HCEC 1CT (cell line): ENCODE measurements around the gene OVAAL.
"Not testable (repeated sequence)": the region's sequence is repeated elsewhere in the genome, so short reads cannot be mapped to it uniquely, and the experiment has no call there.

ENCODE experiments used
- DNase-seq: peaks from one replicate; pipeline ENCODE4 v3.0.0-alpha.2; 2017

OVAAL gene

DNA sequence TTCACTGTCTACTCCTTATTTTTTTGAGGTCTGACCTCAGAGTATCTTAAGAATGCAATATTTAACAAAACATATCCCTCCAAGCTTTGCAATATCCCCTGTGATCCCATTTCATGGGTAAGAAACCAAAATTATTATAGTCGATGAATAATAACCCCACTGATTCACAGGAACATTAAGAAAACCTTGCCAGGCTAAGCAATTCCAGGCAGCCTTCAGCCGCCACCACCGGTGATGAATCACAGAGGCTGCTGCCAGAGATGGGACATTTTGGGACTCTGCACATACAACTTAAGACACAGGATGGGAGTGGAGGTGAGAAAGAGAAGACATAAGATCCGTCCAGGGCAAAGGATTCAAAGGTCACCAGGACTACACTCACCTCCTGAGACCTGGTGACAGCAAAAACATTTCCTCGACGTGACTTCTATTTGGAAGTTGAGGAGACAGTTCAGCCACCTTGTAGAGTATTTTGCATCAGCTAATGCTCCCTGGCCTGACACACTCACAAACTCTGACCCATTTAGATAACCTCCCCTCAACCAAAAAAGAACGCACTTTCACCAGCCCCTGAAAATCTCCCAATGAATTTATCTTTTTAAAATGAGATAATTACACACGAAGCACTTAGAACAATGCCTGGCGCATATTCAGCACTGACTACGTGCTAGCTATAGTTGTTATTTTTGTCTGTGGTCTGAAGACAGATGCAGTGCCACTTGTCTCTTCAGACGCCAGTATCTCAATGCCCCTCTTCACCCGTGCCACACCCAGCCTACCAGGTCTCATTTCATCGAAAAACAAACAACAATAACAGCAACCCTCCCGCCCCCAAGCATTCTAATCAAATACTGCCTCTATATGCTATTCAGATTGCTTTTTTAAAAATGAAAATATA, 17.8 kb upstream of the OVAAL start:
- no peak for DNase-seq

DNA sequence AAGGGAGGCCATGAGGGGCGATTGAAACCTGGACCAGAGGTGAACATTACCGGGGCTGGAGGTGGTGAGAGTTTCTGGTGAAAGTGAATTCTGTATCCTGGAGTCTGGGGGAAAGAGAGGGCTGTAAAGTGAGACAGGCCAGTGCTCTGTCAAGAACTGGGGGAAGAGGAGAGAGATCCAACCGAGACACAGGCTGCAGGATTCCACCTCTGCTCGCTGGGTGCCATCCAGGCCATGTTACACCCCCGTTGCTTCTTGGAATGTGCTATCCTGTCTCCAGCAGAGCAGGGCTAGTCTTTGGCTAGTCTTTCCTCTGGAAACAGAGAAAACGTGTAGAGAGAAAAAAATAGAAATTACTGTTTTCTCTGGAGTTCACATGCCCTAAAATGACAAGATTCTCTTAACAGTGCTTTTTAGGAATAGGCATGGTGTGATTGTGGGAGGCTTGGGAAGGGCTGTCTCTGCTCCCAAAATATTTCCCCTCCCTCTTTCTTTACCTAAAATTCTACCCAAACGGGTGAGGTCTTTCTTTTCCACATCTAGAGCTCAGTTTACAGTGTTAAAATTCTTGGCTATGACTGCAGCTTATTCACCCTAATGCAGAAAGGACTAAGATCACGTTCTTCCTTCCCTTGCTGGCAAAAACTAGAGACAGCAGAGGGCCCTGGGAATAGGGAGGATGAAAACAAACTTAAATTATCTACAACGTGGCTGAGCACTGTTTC, 16.5 kb upstream of the OVAAL start:
- no peak for DNase-seq

DNA sequence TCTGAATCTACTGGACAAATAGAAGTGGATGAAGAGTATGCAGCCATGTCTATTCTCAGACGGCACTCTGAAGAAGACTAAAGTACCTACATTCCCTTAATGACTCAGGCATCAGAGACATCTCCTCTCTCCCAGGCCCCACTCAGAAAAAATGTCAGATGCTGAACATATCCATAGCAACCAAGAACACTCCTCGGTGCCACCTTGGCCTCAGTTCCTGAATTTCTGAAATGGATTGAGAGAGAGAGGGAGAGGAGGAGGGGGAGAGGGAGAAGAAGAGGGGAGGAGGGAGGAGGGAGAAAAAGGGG, 16.0 kb upstream of the OVAAL start:
- peak; percentile 17 for DNase-seq

DNA sequence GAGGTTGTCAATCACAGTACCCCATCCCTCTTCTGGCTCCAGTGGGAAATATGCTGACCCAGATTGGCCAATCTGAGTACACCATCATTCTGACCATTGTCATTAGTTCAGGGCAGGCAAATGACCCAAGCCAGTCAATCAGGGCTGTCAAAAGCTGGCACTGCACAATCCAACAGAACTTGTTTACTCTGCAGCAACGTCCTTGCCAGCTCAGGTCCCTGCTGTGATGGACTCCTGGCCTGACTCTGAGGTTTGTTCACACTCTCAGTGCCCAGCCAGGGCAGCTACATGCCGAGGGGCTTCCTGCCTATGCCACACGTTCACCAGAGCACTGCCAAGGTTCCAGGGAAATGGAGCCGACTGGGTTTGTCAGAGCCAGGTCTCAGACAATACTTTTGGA, 14.7 kb upstream of the OVAAL start:
- no peak for DNase-seq

GRCh38 chr1:180545991-180546390, 12.8 kb upstream of the OVAAL start:
- DNase-seq: no peak

DNA sequence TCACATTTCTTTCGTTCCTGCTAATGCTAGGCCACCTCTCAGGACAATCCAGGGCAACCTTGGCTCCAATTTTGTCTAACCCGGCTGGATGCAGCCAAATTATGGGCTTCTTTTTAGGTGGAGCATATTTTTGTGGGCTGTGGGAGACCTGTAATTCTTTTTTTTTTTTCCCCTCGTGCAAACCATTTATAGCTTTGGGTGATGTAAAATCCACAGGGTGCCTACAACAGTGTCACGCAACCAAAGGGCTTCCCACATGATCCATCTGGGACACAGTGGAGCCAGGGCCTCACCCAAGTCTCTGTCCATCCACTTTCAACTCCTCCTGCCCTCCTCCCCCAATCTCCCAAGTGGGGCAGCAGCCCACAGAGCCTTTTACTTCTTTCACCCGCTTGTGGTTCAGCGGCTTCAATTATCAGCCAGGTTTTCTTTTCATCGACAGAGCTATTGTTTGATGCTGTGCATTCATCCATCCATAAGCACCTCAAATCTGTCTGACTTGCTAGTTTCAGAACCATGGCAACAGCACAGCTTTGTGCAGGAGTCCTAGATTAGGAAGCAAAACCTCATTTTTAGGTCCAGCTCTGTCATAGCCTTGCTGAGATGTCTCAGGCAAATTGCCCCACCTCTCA, 10.0 kb upstream of the OVAAL start:
- DNase-seq: no peak

DNA sequence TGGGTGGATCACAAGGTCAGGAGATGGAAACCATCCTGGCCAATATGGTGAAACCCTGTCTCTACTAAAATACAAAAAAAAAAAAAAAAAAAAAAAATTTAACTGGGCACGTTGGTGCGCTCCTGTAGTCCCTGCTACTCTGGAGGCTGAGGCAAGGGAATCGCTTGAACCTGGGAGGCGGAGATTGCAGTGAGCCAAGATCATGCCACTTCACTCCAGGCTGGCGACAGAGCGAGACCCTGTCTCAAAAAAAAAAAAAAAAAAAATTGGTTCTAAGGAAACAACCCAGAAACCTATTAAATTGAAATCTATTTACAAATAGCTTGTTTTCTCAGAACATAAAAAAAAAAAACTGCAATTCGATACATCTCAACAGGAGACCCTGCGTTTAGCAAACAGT, 9.0 kb upstream of the OVAAL start:
- DNase-seq: not testable (repeated sequence)

- DNase-seq: no peak
Measured at GRCh38 chr1:180550241-180550640, 8.5 kb upstream of the OVAAL start.

DNA sequence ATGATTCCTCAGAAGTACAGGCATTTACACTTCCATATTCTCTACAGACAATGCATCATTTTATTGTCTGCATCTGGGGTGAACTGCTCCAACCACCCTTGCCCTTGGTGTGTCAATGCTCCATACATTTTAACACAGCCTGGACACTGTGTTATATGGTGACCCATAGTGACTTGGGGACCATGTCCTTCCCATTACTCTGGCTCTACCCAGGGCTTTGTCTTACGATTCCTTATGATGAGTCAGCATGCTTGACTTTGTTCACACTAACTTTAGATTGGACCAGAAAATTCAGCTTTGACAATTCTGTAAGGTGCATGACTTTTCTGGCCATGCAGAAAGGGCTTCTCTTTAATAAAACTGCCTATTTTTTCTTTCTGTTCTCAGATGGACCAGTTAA, 6.8 kb upstream of the OVAAL start:
- DNase-seq: no peak

DNA sequence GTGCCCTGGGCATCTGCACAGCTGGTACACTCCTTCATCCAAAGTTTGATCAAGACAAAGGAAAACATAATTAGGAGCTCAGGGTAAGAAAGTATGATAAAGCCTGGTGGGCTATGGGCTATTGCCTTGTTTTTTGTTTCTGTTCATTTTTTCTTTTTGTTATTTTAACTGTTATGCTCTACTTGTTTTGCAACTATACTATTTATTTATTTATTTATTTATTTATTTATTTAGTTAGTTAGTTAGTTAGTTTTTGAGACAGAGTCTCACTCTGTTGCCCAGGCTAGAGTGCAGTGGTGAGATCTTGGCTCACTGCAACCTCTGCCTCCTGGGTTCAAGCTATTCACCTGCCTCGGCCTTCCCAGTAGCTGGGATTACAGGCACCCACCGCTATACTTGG, 5.7 kb upstream of the OVAAL start:
- not testable (repeated sequence) for DNase-seq

DNA sequence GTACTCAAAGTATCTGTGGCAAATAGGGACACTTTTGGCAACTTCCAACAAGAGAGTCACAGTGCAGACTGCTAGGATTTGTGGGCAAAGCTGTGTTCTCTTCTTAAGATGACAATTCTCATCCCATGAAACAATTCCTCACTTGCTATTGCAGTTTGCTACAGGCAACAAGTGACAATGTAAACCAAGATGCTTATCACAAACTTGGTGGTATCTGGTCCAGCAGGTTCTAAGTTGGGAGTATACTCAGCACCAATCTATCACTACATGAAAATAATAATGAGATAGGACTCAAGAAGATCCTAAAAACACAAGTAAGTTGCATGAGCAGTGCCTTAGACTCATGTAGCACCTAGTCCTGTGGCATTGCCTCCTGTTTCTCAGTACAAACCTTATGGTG, 3.4 kb upstream of the OVAAL start:
- DNase-seq: no peak

GRCh38 chr1:180560200-180560867, 1.6 kb downstream of the OVAAL start:
- no peak for DNase-seq

DNA sequence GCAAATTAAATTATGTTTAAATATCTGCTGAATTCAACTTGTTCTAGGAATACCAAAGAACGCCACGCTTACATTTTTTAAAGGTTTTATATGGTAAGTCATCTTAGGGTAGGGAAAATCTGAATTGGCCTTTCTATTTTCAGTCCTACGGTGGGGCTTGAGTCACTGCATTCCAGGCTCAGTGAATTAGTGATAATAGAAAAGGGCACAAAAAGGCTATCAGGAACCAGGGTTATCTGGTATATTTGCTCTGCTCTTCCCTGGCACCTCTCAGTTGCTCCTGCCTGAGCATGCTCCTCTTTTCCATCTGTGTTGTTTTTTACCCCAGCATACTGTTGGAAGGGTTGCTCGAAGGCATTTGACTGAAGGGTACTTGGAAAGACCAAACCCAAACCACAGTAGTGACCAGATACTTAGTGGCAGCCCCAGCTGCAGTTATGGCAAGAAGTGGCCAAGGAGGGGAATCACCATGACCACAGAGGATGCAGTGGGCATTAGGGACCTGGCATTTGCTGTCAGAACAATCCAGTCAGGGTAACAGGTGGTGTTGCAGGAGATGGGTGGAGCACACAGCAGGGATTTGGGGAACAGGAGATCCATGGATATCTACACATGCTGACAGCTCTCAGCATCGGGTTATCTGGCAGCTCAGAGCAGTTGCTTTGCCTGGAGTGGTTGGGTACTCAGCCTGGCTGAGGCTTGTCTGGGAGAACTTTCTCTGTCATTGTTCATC, 2.3 kb downstream of the OVAAL start:
- DNase-seq: peak; percentile 30

GRCh38 chr1:180562640-180563025, 3.9 kb downstream of the OVAAL start:
- DNase-seq: no peak

DNA sequence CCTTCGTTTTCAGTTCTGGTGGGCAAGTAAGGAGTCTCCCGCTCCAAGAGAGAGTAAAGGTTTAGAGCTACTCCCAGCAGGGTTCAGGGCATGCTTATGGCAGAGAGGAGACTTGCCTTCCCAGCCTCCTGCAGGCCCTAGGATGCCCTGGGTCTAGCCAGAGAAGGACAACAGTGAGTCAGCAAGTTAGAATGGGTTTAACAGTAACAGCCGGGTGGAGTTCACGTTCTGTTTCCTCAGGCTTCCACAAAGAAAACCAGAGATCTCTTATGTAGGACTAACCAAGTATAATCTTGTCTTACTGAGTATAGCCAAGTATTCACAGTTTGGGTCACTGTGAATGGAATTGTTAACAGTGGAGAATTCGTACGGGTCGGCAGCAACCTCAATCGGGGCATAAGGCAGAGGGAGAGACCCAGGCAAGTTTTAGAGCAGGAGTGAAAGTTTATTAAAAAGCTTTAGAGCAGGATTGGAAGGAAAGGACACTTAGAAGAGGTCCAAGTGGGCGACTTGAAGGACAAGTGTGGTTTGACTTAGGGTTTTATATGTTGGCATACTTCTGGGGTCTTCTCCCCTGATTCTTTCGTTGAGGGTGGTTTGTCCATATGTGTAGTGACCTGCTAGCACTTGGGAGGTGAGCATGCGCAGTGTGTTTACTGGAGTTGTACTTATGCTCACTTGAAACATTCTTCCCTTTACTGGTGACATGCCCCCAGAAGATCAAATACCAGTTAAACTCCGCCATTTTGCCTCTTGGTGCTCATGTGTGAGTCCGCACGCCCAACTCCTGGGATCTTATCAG, 4.5 kb downstream of the OVAAL start:
- peak; percentile 9 for DNase-seq

DNA sequence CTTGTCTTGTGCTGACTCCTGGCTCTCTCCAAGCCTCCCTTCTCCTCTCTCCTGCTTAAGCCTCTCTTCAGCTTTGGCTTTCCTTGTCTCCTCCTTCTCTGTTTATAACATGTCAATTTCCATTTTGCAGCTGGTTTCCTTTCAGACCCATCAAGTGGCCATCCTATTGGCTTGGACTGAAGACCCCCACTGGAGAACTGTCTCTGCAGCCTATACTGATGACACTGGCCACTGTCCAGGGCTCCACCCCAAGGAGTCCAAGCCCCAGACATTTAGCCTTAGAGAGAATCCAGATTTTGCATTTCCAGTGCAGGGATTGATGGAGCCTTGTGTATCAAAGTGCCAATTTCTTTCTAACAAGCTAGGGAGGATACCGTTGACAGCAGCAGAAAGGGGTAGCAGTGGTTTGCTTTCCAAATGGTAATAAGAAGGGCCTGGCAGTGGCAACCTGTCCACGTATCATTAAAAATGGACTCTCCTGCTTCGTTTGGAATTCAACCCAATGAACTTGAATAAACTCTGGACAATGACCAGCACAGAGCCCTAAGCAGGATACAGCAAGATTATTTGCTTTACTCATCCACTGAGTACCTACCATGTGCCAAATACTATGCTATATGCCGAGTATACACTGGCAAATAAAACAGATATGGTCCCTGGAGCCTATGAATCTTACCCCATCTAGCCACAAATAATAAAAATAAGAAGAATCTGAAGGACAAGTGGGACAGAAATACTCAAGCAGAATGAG, 6.5 kb downstream of the OVAAL start:
- no peak for DNase-seq

DNA sequence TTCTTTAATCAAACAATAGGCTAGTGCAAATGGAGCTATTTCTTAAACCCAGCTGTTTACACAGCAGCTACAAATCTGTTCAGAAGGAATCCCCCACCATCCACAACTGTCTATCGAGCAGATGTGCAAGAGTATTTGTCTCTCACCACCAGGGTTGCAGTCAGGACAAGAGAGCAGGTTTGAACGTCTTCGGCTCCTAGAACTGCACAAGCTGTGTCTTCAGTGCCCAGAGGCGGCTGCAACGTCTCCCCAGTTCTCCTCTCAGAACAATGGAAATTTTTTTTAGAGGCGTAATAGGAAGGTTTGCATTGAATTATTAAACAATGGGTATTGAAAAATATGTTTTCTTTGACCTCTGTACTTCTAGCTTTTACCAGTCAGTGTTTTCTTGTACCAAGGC, 7.3 kb downstream of the OVAAL start:
- no peak for DNase-seq

GRCh38 chr1:180566495-180566894, 7.7 kb downstream of the OVAAL start:
- DNase-seq: no peak

GRCh38 chr1:180567654-180568053, 8.9 kb downstream of the OVAAL start:
- DNase-seq: no peak

DNA sequence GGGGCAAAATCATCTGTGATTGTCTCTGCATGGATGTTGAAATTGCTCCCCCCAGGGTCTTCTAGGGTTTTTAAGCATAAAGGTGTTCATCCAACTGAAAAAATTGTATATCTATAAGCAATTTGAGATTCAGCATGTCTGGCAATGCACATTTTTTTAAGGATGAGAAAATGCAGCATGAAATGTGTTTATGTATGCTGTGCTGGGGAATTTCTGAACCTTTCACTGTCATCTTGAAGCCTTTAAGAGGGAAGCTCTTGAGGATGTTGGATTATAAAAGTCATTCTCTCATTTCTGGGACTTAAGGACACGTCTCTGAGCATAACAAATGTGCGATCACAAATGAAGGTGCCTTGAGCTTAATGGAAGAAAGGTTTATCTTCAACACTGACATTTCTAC, 9.4 kb downstream of the OVAAL start:
- no peak for DNase-seq
